SU-DHL-6 (cell line): Measurements from ENCODE around the gene ROBO2.

Experiments used
- CTCF ChIP-seq: fragments of 200-600 bp; sonication (generic); IDR thresholded peaks from one replicate; pipeline ENCODE4 v1.5.1; 2017; ENCODE audit warnings: antibody characterized with exemption, mild to moderate bottlenecking, low read length, moderate library complexity; ENCODE audit not compliant: insufficient read depth, poor library complexity, severe bottlenecking
- EZH2phosphoT487 ChIP-seq: fragments of 200-600 bp; sonication (generic), shearing (Covaris generic); conservative IDR thresholded peaks from 2 replicates; pipeline ENCODE4 v1.6.1; 2018; ENCODE audit warnings: mild to moderate bottlenecking, antibody characterized with exemption, low read length, moderate library complexity, mixed read lengths

GRCh38 chr3:77271306-77271705, 231.4 kb downstream of the ROBO2 start:
- TF ChIP-seq CTCF (no peak), EZH2phosphoT487 (no peak)
